Left lung (tissue), 10 donors: ENCODE results near the gene SMPD4. TPM values are rescaled to one million over a fixed set of nuclear protein-coding genes. Genes with fewer than 3 reads are reported as not detected.
"Not testable (repeated sequence)": the region's sequence is repeated elsewhere in the genome, so short reads cannot be mapped to it uniquely, and the experiment has no call there.

ENCODE experiments used
- ATAC-seq: fragments of 200-7000 bp; cut with Tn5 transposase; one replicate; pipeline ENCODE4 v1.9.1; 2020; ENCODE audit warnings: moderate library complexity
- DNase-seq, 4 donors: peaks; one replicate each; pipeline ENCODE4 v3.0.0-alpha.2; 2013 to 2020
- H3K27ac ChIP-seq, 2 donors: fragments of 200-600 bp; sonication (generic) in 1 of 2; one replicate each; pipeline versions ENCODE4 v1.5.0 to v1.8.0; 2020 to 2021
- H3K27me3 ChIP-seq, 2 donors: fragments of 200-600 bp; sonication (generic) in 1 of 2; one replicate each; pipeline versions ENCODE4 v1.5.0 to v1.8.0; 2020 to 2021
- H3K36me3 ChIP-seq, 2 donors: fragments of 200-600 bp; sonication (generic) in 1 of 2; one replicate each; pipeline versions ENCODE4 v1.5.0 to v1.8.0; 2020 to 2021
- H3K4me1 ChIP-seq, 2 donors: fragments of 200-600 bp; one replicate each; pipeline ENCODE4 v1.8.0; 2021
- H3K4me3 ChIP-seq, 2 donors: fragments of 200-600 bp; sonication (generic) in 1 of 2; one replicate each; pipeline versions ENCODE4 v1.5.0 to v1.8.0; 2020 to 2021; ENCODE audit warnings: mild to moderate bottlenecking in 1 of 2
- H3K9me3 ChIP-seq, 2 donors: fragments of 200-600 bp; sonication (generic) in 1 of 2; one replicate each; pipeline versions ENCODE4 v1.5.0 to v1.8.0; 2020 to 2021
- CTCF ChIP-seq, 2 donors: fragments of 200-600 bp; sonication (generic) in 1 of 2; IDR thresholded peaks; one replicate each; pipeline versions ENCODE4 v1.5.0 to v1.8.0; 2021; ENCODE audit warnings: antibody characterized with exemption in 2 of 2
- intact Hi-C, 2 donors: fragments of 100-400 bp; cut with DNase I; formaldehyde crosslinking; loops; one replicate each; pipeline versions ENCODE4 v1.11.2 to v1.14.2; 2022
- polyA plus RNA-seq, 6 donors: library from polyadenylated mRNA; unstranded; fragments of 120-200 nt; gene quantifications; one replicate each; pipeline ENCODE4 v1.2.1, GENCODE V29; 2013; ENCODE audit not compliant: insufficient read length in 6 of 6
- total RNA-seq, 2 donors: library from RNA; stranded (reverse); fragmentation: NEBNext Ultra II Directional; extraction: Animal tissue kit (Norgen Biotek cat#: 25700); gene quantifications; one replicate each; pipeline ENCODE4 v1.2.1, GENCODE V29; 2021
- donor health status: DM: no; HTN: yes; CAD: no.
- donor health status: DM: no; HTN: no; CAD: no.

Gene SMPD4
- total and polyA plus RNA-seq, 8 donors, result 37.9 to 82.4 (median 62.0) TPM

DNA sequence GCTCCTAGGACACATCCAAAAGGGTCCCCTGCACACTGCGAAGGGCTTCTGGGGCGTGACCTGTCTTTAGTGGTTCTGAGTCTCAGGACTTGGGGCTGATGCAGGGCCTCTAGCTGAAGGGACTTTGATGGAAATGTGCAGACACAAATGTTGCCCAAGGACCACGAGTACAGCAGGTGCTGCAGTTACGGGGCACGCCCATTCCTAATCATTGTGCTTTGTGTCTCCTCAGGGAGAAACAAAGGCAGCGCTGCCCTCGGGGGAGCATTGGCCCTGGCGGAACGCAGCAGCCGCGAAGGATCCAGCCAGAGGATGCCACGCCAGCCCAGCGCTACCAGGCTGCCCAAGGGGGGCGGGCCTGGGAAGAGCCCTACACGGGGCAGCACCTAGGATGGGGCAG, 8.8 kb upstream of the SMPD4 start:
- intact Hi-C loops, result no loop called here
- ATAC-seq (no peak), DNase-seq (no peak)
- Histone ChIP-seq H3K27ac (no peak overlapping the region), H3K4me3 (no peak overlapping the region), H3K27me3 (no peaks in the 10 kb centered on the region), H3K36me3 (peaks cover 0 to 20% of the 10 kb centered on the region in 2 donors), H3K4me1 (no peaks in the 10 kb centered on the region), H3K9me3 (no peaks in the 10 kb centered on the region)
- no peak for TF ChIP-seq CTCF (IDR thresholded peaks at IDR 0.05)

DNA sequence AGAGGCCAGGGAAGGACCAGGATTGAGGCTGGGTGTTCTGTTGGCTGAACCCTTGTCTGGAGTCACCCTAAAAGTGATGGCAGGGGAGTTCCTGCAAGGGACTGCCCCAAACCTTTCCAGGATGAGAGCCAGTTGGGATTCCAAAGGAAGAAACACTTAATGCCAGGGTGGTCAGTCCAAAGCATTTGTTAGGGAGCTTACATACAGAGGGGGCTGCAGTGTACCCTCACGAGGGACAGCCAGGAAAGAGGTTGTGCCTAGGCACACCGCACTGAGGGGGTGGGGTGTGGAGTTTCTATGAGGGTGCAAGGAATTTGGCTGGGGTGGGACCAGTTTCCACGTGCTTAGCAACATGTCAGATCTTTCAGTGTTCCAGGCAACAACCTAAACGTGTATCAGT, 7.6 kb upstream of the SMPD4 start:
- H3K9me3 ChIP-seq, H3K4me1 ChIP-seq, intact Hi-C loops, DNase-seq, H3K27me3 ChIP-seq, H3K4me3 ChIP-seq, H3K27ac ChIP-seq, ATAC-seq: not testable (repeated sequence)
- H3K36me3 ChIP-seq, result peaks cover 0 to 20% of the 10 kb centered on the region in 2 donors

DNA sequence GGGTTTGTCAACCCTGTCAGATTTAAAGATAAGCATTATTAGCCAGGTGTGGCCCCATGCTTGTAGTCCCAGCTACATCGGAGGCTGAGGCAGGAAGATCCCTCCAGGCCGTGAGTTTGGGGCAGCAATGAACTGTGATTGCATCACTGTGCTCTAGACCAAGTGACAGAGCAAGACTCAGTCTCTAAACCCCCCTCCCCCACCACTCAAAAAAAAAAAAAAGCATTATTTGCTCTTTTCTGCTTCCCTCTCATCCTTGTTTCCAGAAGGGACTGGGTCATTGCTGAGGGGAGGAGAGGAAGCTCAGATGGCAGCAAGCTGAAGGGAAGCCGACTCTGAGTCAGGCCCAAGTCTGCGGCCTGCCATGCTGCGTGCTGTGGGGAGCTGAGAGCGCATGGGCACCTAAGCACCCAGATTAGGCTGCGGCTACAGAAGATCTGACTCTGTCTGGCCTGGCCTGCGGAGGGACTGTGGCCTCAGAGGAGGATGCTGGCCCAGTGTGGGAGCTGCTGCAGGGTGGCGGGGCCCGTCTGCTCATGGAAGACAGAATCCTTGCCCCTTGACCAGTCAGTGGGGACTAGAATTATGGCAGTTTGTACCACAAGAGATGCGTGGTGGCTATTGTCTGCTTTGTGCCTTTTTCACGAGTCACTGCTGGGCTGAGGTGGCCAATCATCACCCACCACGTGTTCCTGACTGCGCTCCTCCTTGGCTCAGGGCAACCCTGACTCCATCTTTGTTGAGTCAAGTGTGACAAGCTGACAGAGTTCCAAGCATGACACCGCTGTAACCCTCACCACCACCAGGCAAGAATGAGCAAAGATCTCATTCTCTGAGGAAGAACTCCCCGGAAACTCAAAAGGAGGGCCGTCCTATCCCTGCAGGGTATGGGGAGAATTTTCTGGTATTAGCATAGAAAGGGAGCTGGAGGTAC, 6.7 kb upstream of the SMPD4 start:
- intact Hi-C loops, DNase-seq, ATAC-seq, H3K9me3 ChIP-seq, H3K27ac ChIP-seq, H3K27me3 ChIP-seq, H3K4me3 ChIP-seq: not testable (repeated sequence)
- Histone ChIP-seq H3K36me3 (peaks cover 0 to 20% of the 10 kb centered on the region in 2 donors), H3K4me1 (peaks cover under 1 to 10% of the 10 kb centered on the region in 2 donors)

- peaks cover 4 to 15% of the 10 kb centered on the region in 2 donors for H3K4me1 ChIP-seq
- H3K27ac ChIP-seq, result no peak overlapping the region
- H3K27me3 ChIP-seq, result no peaks in the 10 kb centered on the region
- peaks cover 0 to 20% of the 10 kb centered on the region in 2 donors for H3K36me3 ChIP-seq
- no peak for TF ChIP-seq CTCF (IDR thresholded peaks at IDR 0.05)
- no peak for DNase-seq
- intact Hi-C loops, result no loop called here
- ATAC-seq, result no peak
- H3K4me3 ChIP-seq, result no peak overlapping the region
- H3K9me3 ChIP-seq, result no peaks in the 10 kb centered on the region
Measured at GRCh38 chr2:130187268-130187667, 5.9 kb upstream of the SMPD4 start.

DNA sequence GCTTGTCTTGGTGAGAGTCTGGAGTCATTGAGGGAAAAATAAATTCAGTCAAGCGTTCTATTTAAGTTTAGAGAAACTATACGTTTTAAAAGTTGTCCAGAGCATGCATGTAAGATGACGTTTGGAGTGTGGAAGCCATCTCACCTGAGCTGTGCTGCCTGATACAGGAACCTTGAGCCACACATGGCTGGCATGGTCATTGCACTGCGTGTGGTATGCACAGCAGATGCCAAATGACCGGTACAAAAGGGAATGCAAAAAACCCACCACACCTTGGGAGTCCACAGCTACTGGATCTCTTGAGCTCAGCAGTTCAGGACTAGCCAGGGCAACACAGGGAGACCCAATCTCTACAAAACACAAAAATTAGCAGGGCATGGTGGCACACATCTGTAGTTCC, 5.0 kb upstream of the SMPD4 start:
- Histone ChIP-seq H3K36me3 (peaks cover 0 to 14% of the 10 kb centered on the region in 2 donors), H3K4me1 (peaks cover 4 to 15% of the 10 kb centered on the region in 2 donors), H3K4me3 (no peak overlapping the region), H3K27ac (no peak overlapping the region), H3K27me3 (no peaks in the 10 kb centered on the region), H3K9me3 (no peaks in the 10 kb centered on the region)
- ATAC-seq (no peak), DNase-seq (no peak)
- TF ChIP-seq CTCF (IDR thresholded peaks at IDR 0.05), result no peak
- intact Hi-C loops, result no loop called here

DNA sequence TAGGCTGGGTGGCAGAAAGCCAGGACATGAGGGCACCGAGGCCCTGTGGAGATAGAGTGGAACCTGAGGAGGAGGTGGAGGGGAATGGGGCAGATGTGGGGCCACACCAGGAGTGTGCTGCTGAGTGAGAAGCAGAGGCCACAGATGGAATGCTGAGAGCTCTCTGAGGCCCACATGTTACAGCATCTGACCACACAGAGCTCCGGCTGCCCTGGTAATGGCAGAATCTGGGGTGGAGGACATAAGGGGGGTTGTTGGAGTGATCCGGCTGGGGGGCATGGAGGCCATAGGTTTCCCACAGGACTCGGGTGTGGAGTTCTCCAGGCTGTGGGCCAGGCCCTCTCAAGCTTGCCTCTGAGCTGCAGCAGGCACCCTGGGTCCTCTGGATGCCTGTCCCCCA, 4.5 kb upstream of the SMPD4 start:
- H3K27me3 ChIP-seq, result no peaks in the 10 kb centered on the region
- no peak overlapping the region for H3K27ac ChIP-seq
- ATAC-seq, result no peak
- peaks cover 0 to 9% of the 10 kb centered on the region in 2 donors for H3K36me3 ChIP-seq
- TF ChIP-seq CTCF (IDR thresholded peaks at IDR 0.05), result no peak
- no peak for DNase-seq
- intact Hi-C loops, result no loop called here
- peaks cover 4 to 17% of the 10 kb centered on the region in 2 donors for H3K4me1 ChIP-seq
- H3K4me3 ChIP-seq, result no peak overlapping the region
- H3K9me3 ChIP-seq, result no peaks in the 10 kb centered on the region
